GM12801 (cell line): ENCODE data around the gene SPTBN4.

Source experiments
- TF ChIP-seq, protein P1 (sequence below): IDR thresholded peaks from one replicate; pipeline ENCODE4 v1.5.1; 2011; ENCODE audit warnings: control low read depth; ENCODE audit not compliant: insufficient read length; ENCODE audit errors: extremely low read depth

SPTBN4 gene

DNA sequence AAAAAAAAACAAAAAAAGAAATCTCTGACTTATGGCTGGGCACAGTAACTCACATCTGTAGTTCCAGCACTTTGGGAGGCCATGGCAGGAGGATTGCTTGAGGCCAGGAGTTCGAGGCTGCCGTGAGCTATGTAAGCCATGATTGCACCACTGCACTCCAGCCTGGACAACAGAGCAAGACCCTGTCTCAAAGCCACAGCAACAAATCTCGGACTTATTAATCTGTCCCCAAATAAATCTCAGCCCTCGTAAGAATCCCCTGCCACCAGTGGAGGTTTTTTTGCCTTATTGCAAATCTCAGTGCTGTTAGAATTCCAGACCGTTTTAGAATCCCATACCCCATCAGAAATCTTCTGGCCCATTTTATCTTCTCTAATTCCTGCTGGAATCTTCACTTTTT is 114.7 kb downstream of the SPTBN4 start:
- TF ChIP-seq, protein P1, sequence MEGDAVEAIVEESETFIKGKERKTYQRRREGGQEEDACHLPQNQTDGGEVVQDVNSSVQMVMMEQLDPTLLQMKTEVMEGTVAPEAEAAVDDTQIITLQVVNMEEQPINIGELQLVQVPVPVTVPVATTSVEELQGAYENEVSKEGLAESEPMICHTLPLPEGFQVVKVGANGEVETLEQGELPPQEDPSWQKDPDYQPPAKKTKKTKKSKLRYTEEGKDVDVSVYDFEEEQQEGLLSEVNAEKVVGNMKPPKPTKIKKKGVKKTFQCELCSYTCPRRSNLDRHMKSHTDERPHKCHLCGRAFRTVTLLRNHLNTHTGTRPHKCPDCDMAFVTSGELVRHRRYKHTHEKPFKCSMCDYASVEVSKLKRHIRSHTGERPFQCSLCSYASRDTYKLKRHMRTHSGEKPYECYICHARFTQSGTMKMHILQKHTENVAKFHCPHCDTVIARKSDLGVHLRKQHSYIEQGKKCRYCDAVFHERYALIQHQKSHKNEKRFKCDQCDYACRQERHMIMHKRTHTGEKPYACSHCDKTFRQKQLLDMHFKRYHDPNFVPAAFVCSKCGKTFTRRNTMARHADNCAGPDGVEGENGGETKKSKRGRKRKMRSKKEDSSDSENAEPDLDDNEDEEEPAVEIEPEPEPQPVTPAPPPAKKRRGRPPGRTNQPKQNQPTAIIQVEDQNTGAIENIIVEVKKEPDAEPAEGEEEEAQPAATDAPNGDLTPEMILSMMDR: no peak

- TF ChIP-seq, protein P1: no peak
Measured at GRCh38 chr19:40582467-40582866, 115.7 kb downstream of the SPTBN4 start.

- TF ChIP-seq, protein P1: no peak
Measured at GRCh38 chr19:40583283-40583682, 116.5 kb downstream of the SPTBN4 start.

- TF ChIP-seq, protein P1: no peak
Measured at GRCh38 chr19:40584007-40584406, 117.2 kb downstream of the SPTBN4 start.

GRCh38 chr19:40585241-40585981 is 118.6 kb downstream of the SPTBN4 start:
- TF ChIP-seq, protein P1: no peak

- TF ChIP-seq, protein P1: no peak
Measured at GRCh38 chr19:40585982-40586422, 119.2 kb downstream of the SPTBN4 start.

- TF ChIP-seq, protein P1: no peak
Measured at GRCh38 chr19:40586611-40587010, 119.8 kb downstream of the SPTBN4 start.
